ENCODE data around the gene GRB2. TPM values are rescaled to one million over a fixed set of nuclear protein-coding genes. Genes with fewer than 3 reads are reported as not detected.

GRB2 gene
- total RNA-seq, 2 donors from 2014 or later = 120 to 144 TPM

- DNase-seq (ENCODE audit: low spot score) = no peak
- peaks cover 0 to 18% of the 10 kb centered on the region in 2 donors for H3K4me1 ChIP-seq (ENCODE audit: control insufficient read depth in 1 of 2, low read depth in 2 of 2)
- no peaks in the 10 kb centered on the region for H3K27me3 ChIP-seq (replicated peaks; ENCODE audit: insufficient read depth)
- no peaks in the 10 kb centered on the region for H3K9me3 ChIP-seq
- H3K36me3 ChIP-seq = no peaks in the 10 kb centered on the region
- peak overlapping the region; percentile 63 to 77 for H3K27ac ChIP-seq
- no peak overlapping the region for H3K4me3 ChIP-seq
- ATAC-seq (ENCODE audit: insufficient number of reproducible peaks, low FRiP score, low read depth) = peak; percentile 32
- no peak for TF ChIP-seq CTCF (IDR thresholded peaks at IDR 0.05)
Measured at GRCh38 chr17:75417054-75417580, 11.6 kb upstream of the GRB2 start.

GRCh38 chr17:75416006-75416405 is 10.5 kb upstream of the GRB2 start:
- no peak for DNase-seq (ENCODE audit: low spot score)
- Histone ChIP-seq H3K9me3 (no peaks in the 10 kb centered on the region), H3K36me3 (no peaks in the 10 kb centered on the region), H3K4me1 (ENCODE audit: control insufficient read depth in 1 of 2, low read depth in 2 of 2) (peaks cover 0 to 18% of the 10 kb centered on the region in 2 donors), H3K27me3 (replicated peaks; ENCODE audit: insufficient read depth) (no peaks in the 10 kb centered on the region), H3K27ac (no peak overlapping the region), H3K4me3 (no peak overlapping the region)
- no peak for TF ChIP-seq CTCF (IDR thresholded peaks at IDR 0.05)
- no peak for ATAC-seq (ENCODE audit: insufficient number of reproducible peaks, low FRiP score, low read depth)

GRCh38 chr17:75414488-75414887 is 9.0 kb upstream of the GRB2 start:
- H3K4me3 ChIP-seq = no peak overlapping the region
- TF ChIP-seq CTCF (IDR thresholded peaks at IDR 0.05) = no peak
- DNase-seq (ENCODE audit: low spot score) (no peak), ATAC-seq (ENCODE audit: insufficient number of reproducible peaks, low FRiP score, low read depth) (no peak)
- H3K27me3 ChIP-seq (replicated peaks; ENCODE audit: insufficient read depth) = no peaks in the 10 kb centered on the region
- H3K36me3 ChIP-seq = no peaks in the 10 kb centered on the region
- H3K9me3 ChIP-seq = no peaks in the 10 kb centered on the region
- peaks cover 0 to 18% of the 10 kb centered on the region in 2 donors for H3K4me1 ChIP-seq (ENCODE audit: control insufficient read depth in 1 of 2, low read depth in 2 of 2)
- no peak overlapping the region for H3K27ac ChIP-seq

- peak overlapping the region; percentile 48 for H3K4me3 ChIP-seq
- peaks cover 0 to 18% of the 10 kb centered on the region in 2 donors for H3K4me1 ChIP-seq (ENCODE audit: control insufficient read depth in 1 of 2, low read depth in 2 of 2)
- no peaks in the 10 kb centered on the region for H3K27me3 ChIP-seq (replicated peaks; ENCODE audit: insufficient read depth)
- peak; percentile 71 for TF ChIP-seq CTCF (IDR thresholded peaks at IDR 0.05)
- ATAC-seq (ENCODE audit: insufficient number of reproducible peaks, low FRiP score, low read depth) (peak; percentile 42), DNase-seq (ENCODE audit: low spot score) (no peak)
- H3K36me3 ChIP-seq = no peaks in the 10 kb centered on the region
- H3K9me3 ChIP-seq = no peaks in the 10 kb centered on the region
- no peak overlapping the region for H3K27ac ChIP-seq
Measured at GRCh38 chr17:75412455-75413317, 7.2 kb upstream of the GRB2 start.

- Histone ChIP-seq H3K4me1 (ENCODE audit: control insufficient read depth in 1 of 2, low read depth in 2 of 2) (peaks cover 3 to 21% of the 10 kb centered on the region in 2 donors), H3K4me3 (no peak overlapping the region), H3K27me3 (replicated peaks; ENCODE audit: insufficient read depth) (no peaks in the 10 kb centered on the region), H3K9me3 (no peaks in the 10 kb centered on the region), H3K36me3 (no peaks in the 10 kb centered on the region), H3K27ac (no peak overlapping the region)
- DNase-seq (ENCODE audit: low spot score) = no peak
- no peak for ATAC-seq (ENCODE audit: insufficient number of reproducible peaks, low FRiP score, low read depth)
- no peak for TF ChIP-seq CTCF (IDR thresholded peaks at IDR 0.05)
Measured at GRCh38 chr17:75411328-75412067, 6.0 kb upstream of the GRB2 start.

Measured in thoracic aorta (tissue), 2 donors.